Activated T-helper 1 cell treated with anti-CD3 and anti-CD28 coated beads, Interleukin-12 subunit alpha, Interleukin-12 subunit beta, Interleukin-2, Interleukin-4 antibody, amounts not matched to agents 30 ng/mL and 10 ng/mL and 1 ng/mL, durations not matched to agents 14 hours and 24 hours and 36 hours (primary cell): ENCODE measurements around the gene TMPRSS6. TPM values are rescaled to one million over a fixed set of nuclear protein-coding genes. Genes with fewer than 3 reads are reported as not detected.

Experiments
- DNase-seq: peaks from one replicate; pipeline ENCODE4 v3.0.0; 2021; ENCODE audit warnings: low spot score
- H3K27ac Mint-ChIP-seq: one replicate; pipeline ENCODE4 v1.8.0; 2021; ENCODE audit warnings: mild to moderate bottlenecking, mixed read lengths
- H3K27me3 Mint-ChIP-seq: one replicate; pipeline ENCODE4 v1.8.0; 2022; ENCODE audit warnings: mild to moderate bottlenecking, moderate library complexity, mixed read lengths; ENCODE audit not compliant: insufficient read depth
- H3K36me3 Mint-ChIP-seq: one replicate; pipeline ENCODE4 v1.8.0; 2021; ENCODE audit warnings: low read depth, mixed read lengths
- H3K4me1 Mint-ChIP-seq: one replicate; pipeline ENCODE4 v1.8.0; 2021; ENCODE audit warnings: low read depth, mixed read lengths
- H3K4me3 Mint-ChIP-seq: one replicate; pipeline ENCODE4 v1.8.0; 2021; ENCODE audit warnings: mild to moderate bottlenecking, moderate library complexity, mixed read lengths
- H3K9me3 Mint-ChIP-seq: one replicate; pipeline ENCODE4 v1.8.0; 2021; ENCODE audit warnings: mixed read lengths
- intact Hi-C: fragments of 100-400 bp; cut with micrococcal nuclease; formaldehyde crosslinking; loops from one replicate; pipeline ENCODE4 v1.15.1; 2024
- total RNA-seq: library from RNA; stranded (reverse); gene quantifications from 2 replicates; pipeline ENCODE4 v1.2.3, GENCODE V29; 2022

The TMPRSS6 gene
- total RNA-seq, 1 donor from 2014 or later, result 2.3 TPM

DNA sequence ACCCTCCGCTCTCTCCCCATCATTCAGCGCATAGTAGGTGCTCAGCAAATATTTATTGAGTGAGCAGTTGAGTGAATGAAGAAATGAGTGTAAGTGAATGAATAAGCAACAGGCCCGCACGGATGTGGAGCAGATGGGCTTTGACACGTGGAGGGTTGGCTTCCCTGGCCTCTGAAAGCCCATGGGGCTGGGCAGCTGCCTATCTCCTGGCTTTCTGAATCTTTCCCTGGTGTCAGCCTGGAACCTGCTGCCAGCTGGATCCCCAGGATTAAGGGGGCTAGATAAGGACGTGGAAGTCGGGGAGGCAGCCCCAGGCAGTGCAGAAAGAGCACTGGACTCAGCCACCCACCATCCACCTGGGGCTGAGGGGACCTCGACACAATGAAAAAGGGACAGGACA lies 27.6 kb upstream of the TMPRSS6 start:
- Mint-ChIP-seq H3K4me3 (no peak overlapping the region), H3K4me1 (peaks cover 44% of the 10 kb centered on the region), H3K27me3 (peaks cover 2% of the 10 kb centered on the region), H3K36me3 (peaks cover 60% of the 10 kb centered on the region), H3K9me3 (no peaks in the 10 kb centered on the region), H3K27ac (peak overlapping the region; percentile 63)
- DNase-seq, result no peak
- intact Hi-C loops, result no loop called here

DNA sequence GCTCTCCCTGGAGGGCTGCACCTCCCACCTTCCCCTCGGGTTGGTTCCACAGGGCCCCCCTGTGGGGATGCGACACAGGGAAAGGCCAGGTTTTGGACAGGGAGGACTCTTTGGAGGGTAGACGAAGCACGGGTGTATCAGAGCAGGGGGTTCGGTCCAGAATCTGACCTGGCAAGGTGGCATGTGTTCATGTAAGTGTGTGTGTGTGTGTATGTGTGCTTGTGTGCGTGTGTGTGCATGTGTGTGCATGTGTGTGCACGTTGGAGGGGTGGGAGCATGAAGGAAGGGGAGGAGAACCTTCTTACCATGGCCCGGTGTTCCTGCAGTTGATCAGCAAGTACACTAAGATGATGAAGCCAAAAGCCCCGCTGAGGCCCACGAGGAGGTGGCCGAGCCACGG lies 25.5 kb upstream of the TMPRSS6 start:
- Mint-ChIP-seq H3K27ac (peak overlapping the region; percentile 18), H3K4me3 (no peak overlapping the region), H3K27me3 (peaks cover 2% of the 10 kb centered on the region), H3K9me3 (no peaks in the 10 kb centered on the region), H3K4me1 (peaks cover 38% of the 10 kb centered on the region), H3K36me3 (peaks cover 64% of the 10 kb centered on the region)
- no peak for DNase-seq
- intact Hi-C loops, result no loop called here

DNA sequence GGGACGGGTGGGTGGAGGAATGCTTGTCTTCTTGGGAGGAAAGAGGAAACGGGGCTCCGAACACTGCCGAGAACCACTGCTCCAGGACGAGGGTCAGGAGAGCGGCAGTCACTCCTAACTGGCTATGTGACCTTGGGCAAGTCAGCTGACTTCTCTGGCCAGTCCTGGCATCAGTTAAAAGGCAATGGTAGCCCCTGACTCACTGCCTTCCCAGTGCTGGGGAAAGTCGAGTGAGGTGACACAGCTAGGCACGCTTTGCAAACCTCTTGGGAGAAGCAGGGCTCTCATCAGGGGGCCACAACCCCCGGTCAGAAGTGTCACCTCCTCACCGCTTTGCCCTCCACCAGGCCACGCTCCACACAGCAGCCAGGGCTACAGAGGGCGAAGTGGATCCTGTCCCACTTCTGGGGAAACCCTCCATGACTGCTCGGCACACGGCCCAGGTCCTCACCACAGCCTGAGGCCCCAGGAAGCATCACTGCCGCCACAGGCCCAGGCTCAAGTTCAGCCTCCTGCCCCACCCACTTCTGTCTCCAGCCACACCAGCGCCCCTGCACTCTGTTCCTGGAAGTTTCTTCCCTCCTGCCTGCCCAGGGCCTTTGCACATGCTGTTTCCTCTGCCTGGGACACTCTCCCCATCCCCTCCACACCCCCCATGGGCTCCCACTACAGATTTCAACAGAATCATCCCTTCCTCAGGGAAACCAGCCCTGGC lies 23.9 kb upstream of the TMPRSS6 start:
- DNase-seq, result no peak
- intact Hi-C loops, result no loop called here
- Mint-ChIP-seq H3K4me1 (peaks cover 25% of the 10 kb centered on the region), H3K4me3 (no peak overlapping the region), H3K27me3 (peaks cover 2% of the 10 kb centered on the region), H3K36me3 (peaks cover 61% of the 10 kb centered on the region), H3K9me3 (no peaks in the 10 kb centered on the region), H3K27ac (peak overlapping the region; percentile 7)

DNA sequence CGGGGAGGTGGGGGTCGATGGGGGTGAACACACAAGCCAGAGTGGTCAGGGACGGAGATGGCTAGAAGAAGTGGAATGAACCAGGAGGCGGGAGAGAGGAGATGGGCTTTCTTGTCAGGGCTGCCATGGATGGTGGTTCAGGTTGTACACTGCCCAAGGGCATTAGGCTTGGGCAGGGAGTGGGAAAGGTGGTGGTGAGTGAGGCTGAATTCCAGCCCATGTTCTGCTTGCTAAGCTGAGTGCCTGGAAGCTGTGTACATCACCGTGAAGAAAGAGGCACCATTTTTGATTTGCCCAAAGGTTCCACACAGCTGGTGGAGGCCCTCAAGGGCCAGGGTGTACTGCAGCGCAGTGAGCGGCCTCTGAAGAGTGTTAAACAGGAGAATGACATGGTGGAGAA lies 23.3 kb upstream of the TMPRSS6 start:
- H3K4me3 Mint-ChIP-seq, result no peak overlapping the region
- peak overlapping the region; percentile 73 for H3K27ac Mint-ChIP-seq
- H3K36me3 Mint-ChIP-seq, result peaks cover 55% of the 10 kb centered on the region

DNA sequence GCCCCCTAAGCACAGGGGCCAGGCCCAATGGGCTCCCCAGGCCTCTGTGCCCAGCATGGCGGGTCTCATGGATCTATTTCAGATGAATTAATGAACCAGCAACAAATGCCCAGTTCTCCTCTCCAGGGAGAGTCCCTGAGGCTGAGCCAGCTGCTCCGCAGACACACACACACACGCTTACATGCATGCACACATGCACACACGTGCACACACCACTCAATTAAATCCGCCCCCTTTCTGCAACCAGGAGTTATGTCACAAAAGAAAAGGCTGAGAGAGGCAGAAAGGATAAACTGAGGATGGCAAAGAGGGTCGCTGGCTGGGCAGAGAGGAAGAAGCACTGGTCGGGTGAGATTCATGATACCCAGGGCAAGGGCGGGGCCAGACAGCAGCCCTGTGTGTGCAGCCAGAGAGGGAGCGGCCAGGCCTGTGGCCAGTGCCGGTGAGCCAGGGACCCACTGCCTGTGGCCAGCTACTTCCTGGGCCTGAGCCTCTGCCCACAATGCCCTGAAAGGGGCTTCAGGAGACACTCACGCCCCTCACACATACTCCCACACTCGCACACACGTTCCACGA lies 20.4 kb upstream of the TMPRSS6 start:
- H3K9me3 Mint-ChIP-seq, result no peaks in the 10 kb centered on the region
- H3K27me3 Mint-ChIP-seq, result peaks cover 2% of the 10 kb centered on the region
- H3K27ac Mint-ChIP-seq, result peak overlapping the region; percentile 18
- no peak for DNase-seq
- peaks cover 59% of the 10 kb centered on the region for H3K36me3 Mint-ChIP-seq
- intact Hi-C loops, result no loop called here
- no peak overlapping the region for H3K4me3 Mint-ChIP-seq
- H3K4me1 Mint-ChIP-seq, result peaks cover 24% of the 10 kb centered on the region

More for the DNA sequence above, 23.3 kb upstream of the TMPRSS6 start:
- H3K9me3 Mint-ChIP-seq, result no peaks in the 10 kb centered on the region
- no peak for DNase-seq
- H3K4me1 Mint-ChIP-seq, result peaks cover 18% of the 10 kb centered on the region
- peaks cover 2% of the 10 kb centered on the region for H3K27me3 Mint-ChIP-seq
- intact Hi-C loops, result no loop called here

DNA sequence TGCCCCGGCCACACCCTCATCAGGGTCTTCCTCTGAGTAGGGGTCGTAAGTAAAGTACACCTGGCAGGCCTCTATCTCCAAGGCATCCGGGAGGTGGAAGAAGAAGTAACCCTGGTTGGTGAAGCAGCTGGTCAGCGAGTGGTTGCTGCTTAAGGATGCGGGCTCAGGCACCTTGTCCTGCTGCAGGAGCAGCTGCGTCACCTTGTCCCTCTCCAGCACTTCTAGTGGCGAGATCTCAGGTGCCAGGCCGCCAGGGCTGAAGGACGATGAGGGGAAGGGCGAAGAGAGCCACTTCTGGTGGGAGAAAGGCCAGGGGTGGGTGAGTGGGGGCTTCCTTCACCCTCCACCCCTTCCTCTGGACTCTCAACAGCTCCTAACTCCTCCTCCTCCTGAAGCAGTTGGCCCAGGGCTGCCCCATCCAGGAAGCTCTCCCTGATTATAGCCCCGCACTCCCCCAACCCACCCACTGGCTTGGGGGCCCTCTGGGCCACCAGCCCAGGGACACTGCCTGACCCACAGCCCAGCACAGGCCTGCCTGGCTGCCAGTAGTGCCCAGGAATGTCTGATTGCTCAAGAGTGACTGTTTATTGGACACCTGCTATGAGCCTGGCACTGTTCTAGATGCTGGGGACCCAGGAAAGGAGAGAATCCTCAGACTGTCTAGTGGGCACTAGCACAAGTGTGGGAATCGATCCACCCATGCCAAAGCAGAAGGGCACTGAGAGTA lies 19.2 kb upstream of the TMPRSS6 start:
- Mint-ChIP-seq H3K27ac (no peak overlapping the region), H3K27me3 (peaks cover under 1% of the 10 kb centered on the region), H3K9me3 (no peaks in the 10 kb centered on the region), H3K4me3 (no peak overlapping the region), H3K36me3 (peaks cover 58% of the 10 kb centered on the region), H3K4me1 (peaks cover 36% of the 10 kb centered on the region)
- no peak for DNase-seq
- intact Hi-C loops, result no loop called here

DNA sequence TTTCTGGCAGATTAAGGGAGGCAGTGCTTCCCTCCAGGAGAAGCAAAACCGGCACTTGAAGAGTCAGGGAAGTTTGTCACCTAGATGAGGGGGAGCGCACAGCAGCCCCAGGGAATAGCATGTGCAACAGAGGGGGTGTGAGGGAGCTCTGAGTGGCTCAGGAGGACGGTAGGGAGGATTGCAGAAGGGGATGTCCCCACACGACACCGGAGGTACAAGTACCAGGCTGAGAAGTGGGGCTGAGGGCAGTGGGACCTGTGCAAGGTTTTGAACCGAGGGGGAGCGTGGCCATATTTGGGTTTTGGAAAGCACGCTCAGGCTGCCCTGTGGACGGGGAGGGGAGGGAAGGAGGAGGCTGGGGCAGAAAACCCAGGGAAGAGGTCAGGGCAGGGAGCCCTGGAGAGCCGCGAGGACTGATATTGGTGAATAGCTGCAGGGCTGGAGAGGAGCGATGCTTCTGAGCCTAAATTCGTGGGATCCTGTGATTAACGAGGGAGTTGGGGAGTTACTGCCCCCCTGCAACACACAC lies 17.9 kb upstream of the TMPRSS6 start:
- H3K9me3 Mint-ChIP-seq, result no peaks in the 10 kb centered on the region
- intact Hi-C loops, result no loop called here
- H3K27me3 Mint-ChIP-seq, result no peaks in the 10 kb centered on the region
- DNase-seq, result no peak
- H3K27ac Mint-ChIP-seq, result peak overlapping the region; percentile 67
- peaks cover 42% of the 10 kb centered on the region for H3K4me1 Mint-ChIP-seq
- peaks cover 51% of the 10 kb centered on the region for H3K36me3 Mint-ChIP-seq
- no peak overlapping the region for H3K4me3 Mint-ChIP-seq

DNA sequence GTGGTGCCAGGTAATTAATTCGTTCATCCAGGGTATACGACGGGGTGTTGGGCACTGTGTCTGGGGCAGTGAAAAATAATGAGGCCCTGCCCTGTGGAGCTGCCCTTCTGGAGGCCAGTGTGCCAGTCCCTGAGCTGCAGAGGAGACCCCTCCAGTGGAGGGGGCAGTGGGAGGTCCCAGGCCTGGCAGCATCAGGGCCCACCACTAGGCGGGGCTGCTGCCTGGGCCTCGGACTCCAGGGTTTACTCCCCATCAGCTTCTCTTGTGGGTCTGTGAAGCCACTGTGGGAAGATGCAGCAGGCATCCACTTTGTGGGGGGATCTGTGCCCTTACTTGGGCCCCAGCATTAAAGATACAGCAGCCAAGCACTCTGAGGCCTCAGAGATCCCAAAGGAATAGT lies 17.4 kb upstream of the TMPRSS6 start:
- Mint-ChIP-seq H3K27me3 (peaks cover 2% of the 10 kb centered on the region), H3K36me3 (peaks cover 50% of the 10 kb centered on the region), H3K4me3 (no peak overlapping the region), H3K9me3 (no peaks in the 10 kb centered on the region), H3K4me1 (peaks cover 45% of the 10 kb centered on the region), H3K27ac (peak overlapping the region; percentile 67)
- no peak for DNase-seq
- intact Hi-C loops, result no loop called here

DNA sequence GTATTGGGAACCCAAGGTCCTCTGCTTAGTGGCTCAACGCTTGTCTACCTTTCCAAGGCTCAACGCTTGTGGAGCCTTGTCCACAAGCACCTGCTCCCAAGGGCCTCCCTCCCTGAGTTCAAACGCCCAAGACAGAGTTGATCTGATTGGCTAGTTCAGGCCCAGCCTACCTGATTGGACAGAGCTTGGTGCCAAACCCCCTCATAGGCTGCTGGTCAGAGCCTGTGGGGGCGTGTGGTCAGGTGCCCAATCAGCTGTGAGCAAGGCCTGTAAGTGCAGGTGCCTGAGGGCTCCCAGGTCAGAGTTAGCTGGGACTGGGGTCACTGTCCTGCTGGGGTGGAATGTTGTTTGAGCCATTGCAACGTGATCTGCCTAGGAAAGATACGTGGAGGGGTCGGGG lies 16.9 kb upstream of the TMPRSS6 start:
- no peak for DNase-seq
- Mint-ChIP-seq H3K27me3 (peaks cover 2% of the 10 kb centered on the region), H3K4me1 (peaks cover 50% of the 10 kb centered on the region), H3K4me3 (no peak overlapping the region), H3K27ac (peak overlapping the region; percentile 72), H3K36me3 (peaks cover 50% of the 10 kb centered on the region), H3K9me3 (no peaks in the 10 kb centered on the region)
- intact Hi-C loops, result no loop called here

DNA sequence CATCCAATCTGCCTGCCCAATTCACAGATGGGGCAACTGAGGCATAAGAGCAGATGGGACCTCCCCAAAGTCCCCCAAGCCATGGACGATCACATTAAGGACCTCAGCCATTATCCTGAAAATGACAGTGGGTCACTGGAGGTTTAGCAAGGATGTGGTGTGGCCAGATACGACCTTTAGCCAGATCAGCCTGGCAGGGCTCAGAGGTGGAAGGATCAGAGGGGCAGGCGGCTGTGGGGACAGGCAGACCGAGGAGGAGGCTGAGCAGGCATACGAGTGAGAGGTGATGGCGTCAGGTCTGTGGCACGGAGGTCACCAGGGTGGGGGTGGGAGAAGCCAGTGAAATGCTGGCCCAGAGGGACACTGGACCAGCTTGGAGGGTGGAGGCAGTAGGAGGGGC lies 14.1 kb upstream of the TMPRSS6 start:
- intact Hi-C loops, result loop anchor here (2.0 to 5.0 kb wide), 2 partner anchors 15 to 346 kb away; partner anchors contain the start of gene IFT27
- Mint-ChIP-seq H3K4me1 (peaks cover 71% of the 10 kb centered on the region), H3K27ac (peak overlapping the region; percentile 100), H3K4me3 (peak overlapping the region; percentile 15), H3K9me3 (no peaks in the 10 kb centered on the region), H3K27me3 (peaks cover 2% of the 10 kb centered on the region), H3K36me3 (peaks cover 48% of the 10 kb centered on the region)
- no peak for DNase-seq

DNA sequence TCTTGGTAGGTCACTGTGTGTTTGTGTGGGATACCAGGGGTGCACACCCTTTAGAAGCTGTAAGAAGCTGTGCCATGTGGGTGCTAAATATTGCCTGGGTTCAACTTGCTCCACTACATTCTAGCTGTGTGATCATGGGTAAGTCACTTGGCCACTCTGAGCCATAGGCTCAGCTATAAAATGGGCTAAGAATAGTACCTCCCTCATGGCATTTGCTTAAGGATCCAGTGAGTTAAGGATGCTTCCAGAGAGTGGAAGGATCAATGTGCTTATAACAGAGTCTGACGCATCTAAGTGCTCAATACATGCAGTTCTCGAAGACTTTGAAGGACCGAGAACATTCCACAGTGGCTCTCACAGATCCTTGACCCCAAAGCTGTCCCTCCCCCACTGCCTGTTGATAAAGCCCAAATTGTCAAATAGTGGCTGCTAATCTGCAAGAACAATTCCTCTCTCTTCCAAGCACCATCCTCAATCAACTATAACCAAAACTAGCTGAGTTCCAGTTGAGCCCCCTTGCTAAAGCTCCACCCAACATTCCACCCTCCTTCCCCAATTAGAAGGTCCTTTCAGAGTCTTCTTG lies 13.2 kb upstream of the TMPRSS6 start:
- Mint-ChIP-seq H3K4me1 (peaks cover 80% of the 10 kb centered on the region), H3K9me3 (no peaks in the 10 kb centered on the region), H3K27ac (peak overlapping the region; percentile 100), H3K4me3 (peak overlapping the region; percentile 86), H3K36me3 (peaks cover 54% of the 10 kb centered on the region), H3K27me3 (peaks cover 2% of the 10 kb centered on the region)
- DNase-seq, result no peak
- intact Hi-C loops, result loop anchor here (1.0 to 5.0 kb wide), 9 partner anchors 16 to 345 kb away; partner anchors contain the start of genes IFT27 and IL2RB

DNA sequence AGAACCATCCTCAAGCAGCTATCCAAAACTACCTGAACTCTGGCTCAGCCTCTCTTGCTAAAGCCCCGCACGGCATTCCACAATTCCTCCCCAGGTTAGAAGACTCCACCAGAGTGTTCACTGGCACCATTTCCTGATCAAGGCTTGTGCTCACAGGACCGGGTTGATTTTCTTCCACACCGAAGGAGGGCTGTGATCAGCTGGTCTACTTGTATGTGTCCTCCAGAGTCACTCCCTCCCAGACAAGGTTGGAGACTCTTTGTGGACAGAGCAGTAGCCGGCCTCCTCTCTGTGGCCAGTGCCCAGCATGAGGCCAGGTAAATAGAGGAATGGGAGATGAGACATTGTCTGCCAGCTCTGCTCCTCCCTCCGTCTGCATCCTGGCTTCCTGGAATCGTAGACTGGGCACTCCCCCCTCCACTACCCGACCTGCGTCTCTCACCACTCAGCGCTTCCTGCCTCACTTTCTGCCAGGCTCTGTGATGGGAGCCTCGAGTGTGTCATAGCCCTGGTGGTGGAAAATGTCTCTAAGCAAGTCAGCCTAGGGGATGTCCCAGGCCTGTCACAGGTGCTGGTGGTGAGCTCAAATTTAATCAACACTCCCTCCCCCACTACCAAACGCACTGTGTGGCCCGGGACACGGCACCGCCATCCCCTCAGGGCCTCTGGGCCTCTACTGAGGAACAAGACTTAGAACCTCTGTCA lies 12.5 kb upstream of the TMPRSS6 start:
- intact Hi-C loops, result loop anchor here (1.0 to 5.0 kb wide), 9 partner anchors 17 to 345 kb away; partner anchors contain the start of genes IFT27 and IL2RB
- H3K36me3 Mint-ChIP-seq, result peaks cover 47% of the 10 kb centered on the region

More for the DNA sequence above, 12.5 kb upstream of the TMPRSS6 start:
- Mint-ChIP-seq H3K27ac (peak overlapping the region; percentile 100), H3K4me1 (peaks cover 85% of the 10 kb centered on the region), H3K27me3 (peaks cover 2% of the 10 kb centered on the region), H3K9me3 (no peaks in the 10 kb centered on the region), H3K4me3 (peak overlapping the region; percentile 86)
- DNase-seq, result peak; percentile 93
